Measurements from ENCODE around the gene CYP1A1. TPM values are rescaled to one million over a fixed set of nuclear protein-coding genes. Genes with fewer than 3 reads are reported as not detected.

CYP1A1 gene
- total RNA-seq, 2 experiments from 2014 or later: 0.29 TPM; not detected in 1

GRCh38 chr15:74726774-74727164 is 1.4 kb upstream of the CYP1A1 start:
- Histone ChIP-seq H3K9me2 (ENCODE audit: insufficient read depth, low read length) (no peaks in the 10 kb centered on the region), H3K79me2 (ENCODE audit: insufficient read depth, low read depth, low read length) (no peaks in the 10 kb centered on the region), H2AFZ (ENCODE audit: low read length) (no peak overlapping the region), H3K4me3 (ENCODE audit: low read depth, low read length, poor library complexity, severe bottlenecking) (no peak overlapping the region), H4K20me1 (ENCODE audit: insufficient read depth, low read length) (no peaks in the 10 kb centered on the region), H3K4me2 (ENCODE audit: low read length) (peak overlapping the region; percentile 33; the same call in 1 of the 2 replicates), H3K36me3 (ENCODE audit: insufficient read depth, low read length) (no peaks in the 10 kb centered on the region), H3K4me1 (ENCODE audit: insufficient read depth, low read length, poor library complexity, severe bottlenecking) (no peaks in the 10 kb centered on the region), H3K9me3 (ENCODE audit: low read length) (no peaks in the 10 kb centered on the region), H3K27ac (ENCODE audit: low read depth, low read length, poor library complexity, severe bottlenecking) (no peak overlapping the region)
- no TSS peak for BruUV-seq (replicated peaks)
- ChIA-PET CTCF (ENCODE audit: unreplicated experiment) (no interaction called here), POLR2A (no interaction called here)
- DNase-seq (ENCODE audit: low spot score): no peak
- no peak for TF ChIP-seq CTCF (conservative IDR thresholded peaks at IDR 0.05; ENCODE audit: low read length)
- TF ChIP-seq EZH2phosphoT487 (IDR thresholded peaks at IDR 0.05; ENCODE audit: borderline replicate concordance, low read depth, low read length): no peak
- intact Hi-C loops (cut with micrococcal nuclease; ENCODE audit: unreplicated experiment): no loop called here

GRCh38 chr15:74725845-74726773 is 781 bp upstream of the CYP1A1 start:
- Histone ChIP-seq H3K27ac (ENCODE audit: low read depth, low read length, poor library complexity, severe bottlenecking) (no peak overlapping the region), H3K4me3 (ENCODE audit: low read depth, low read length, poor library complexity, severe bottlenecking) (no peak overlapping the region)
- BruUV-seq (replicated peaks): no TSS peak

More at GRCh38 chr15:74725845-74726773, 781 bp upstream of the CYP1A1 start:
- CTCF ChIA-PET (ENCODE audit: unreplicated experiment): no interaction called here
- Histone ChIP-seq H2AFZ (ENCODE audit: low read length) (no peak overlapping the region), H3K9me3 (ENCODE audit: low read length) (no peaks in the 10 kb centered on the region), H3K36me3 (ENCODE audit: insufficient read depth, low read length) (no peaks in the 10 kb centered on the region), H3K4me1 (ENCODE audit: insufficient read depth, low read length, poor library complexity, severe bottlenecking) (no peaks in the 10 kb centered on the region), H4K20me1 (ENCODE audit: insufficient read depth, low read length) (no peaks in the 10 kb centered on the region), H3K4me2 (ENCODE audit: low read length) (peak overlapping the region; percentile 33; the same call in 1 of the 2 replicates), H3K79me2 (ENCODE audit: insufficient read depth, low read depth, low read length) (no peaks in the 10 kb centered on the region), H3K9me2 (ENCODE audit: insufficient read depth, low read length) (no peaks in the 10 kb centered on the region)
- intact Hi-C loops (cut with micrococcal nuclease; ENCODE audit: unreplicated experiment): no loop called here
- POLR2A ChIA-PET: interaction anchor here (0.6 kb wide), 1 partner anchor 42 kb away, joined by 3 read pairs; no protein-coding TSS in a partner anchor
- no peak for DNase-seq (ENCODE audit: low spot score)
- TF ChIP-seq CTCF (conservative IDR thresholded peaks at IDR 0.05; ENCODE audit: low read length) (no peak), EZH2phosphoT487 (IDR thresholded peaks at IDR 0.05; ENCODE audit: borderline replicate concordance, low read depth, low read length) (no peak)
